AG04450 (cell line): Measurements from ENCODE around the gene KIF6. TPM values are rescaled to one million over a fixed set of nuclear protein-coding genes. Genes with fewer than 3 reads are reported as not detected.

ENCODE experiments used
- CTCF ChIA-PET: fragments of 300-600, 350-600 bp; formaldehyde crosslinking; extraction: SDS; loops from one replicate; lab custom pipeline; 2022; ENCODE audit warnings: antibody characterized with exemption, inconsistent platforms; lab: Charles Lee
- POLR2A ChIA-PET: fragments of 350-600 bp; formaldehyde crosslinking; extraction: SDS; loops from one replicate; lab custom pipeline; 2021; ENCODE audit warnings: antibody characterized with exemption, inconsistent platforms; lab: Yijun Ruan, JAX
- DNase-seq: peaks from one replicate; pipeline ENCODE4 v3.0.0-alpha.2; 2011; ENCODE audit warnings: low read depth, low spot score
- H3K27ac ChIP-seq: one replicate; pipeline ENCODE4 v1.5.1; 2012; ENCODE audit warnings: low read depth, low read length, control low read depth
- H3K27me3 ChIP-seq: one replicate; pipeline ENCODE4 v1.6.0; 2012; ENCODE audit warnings: low read length; ENCODE audit not compliant: control insufficient read depth, insufficient read depth
- H3K4me3 ChIP-seq: 2 replicates; pipeline ENCODE4 v1.5.1; 2011; ENCODE audit warnings: mild to moderate bottlenecking, low read depth, low read length, control low read depth
- H3K9me3 ChIP-seq: 2 replicates; pipeline ENCODE4 v1.5.1; 2012; ENCODE audit warnings: low read length; ENCODE audit not compliant: control insufficient read depth, insufficient read depth
- polyA plus RNA-seq: library from polyadenylated mRNA; depleted of rRNA; stranded (reverse); fragments of >200 nt; gene quantifications from 2 replicates; pipeline ENCODE4 v1.2.3, GENCODE V29; 2011
- TF ChIP-seq, protein P1 (sequence below): IDR thresholded peaks from 2 replicates; pipeline ENCODE4 v1.5.1; 2011; ENCODE audit warnings: low read depth, low read length, control low read depth, inconsistent platforms

KIF6 gene
- polyA plus RNA-seq, 1 experiment = 0.02 TPM

GRCh38 chr6:39625209-39625608 is 100.0 kb downstream of the KIF6 start:
- Histone ChIP-seq H3K9me3 (no peaks in the 10 kb centered on the region), H3K27me3 (no peaks in the 10 kb centered on the region), H3K4me3 (no peak overlapping the region), H3K27ac (no peak overlapping the region)
- DNase-seq = no peak
- TF ChIP-seq, protein P1, sequence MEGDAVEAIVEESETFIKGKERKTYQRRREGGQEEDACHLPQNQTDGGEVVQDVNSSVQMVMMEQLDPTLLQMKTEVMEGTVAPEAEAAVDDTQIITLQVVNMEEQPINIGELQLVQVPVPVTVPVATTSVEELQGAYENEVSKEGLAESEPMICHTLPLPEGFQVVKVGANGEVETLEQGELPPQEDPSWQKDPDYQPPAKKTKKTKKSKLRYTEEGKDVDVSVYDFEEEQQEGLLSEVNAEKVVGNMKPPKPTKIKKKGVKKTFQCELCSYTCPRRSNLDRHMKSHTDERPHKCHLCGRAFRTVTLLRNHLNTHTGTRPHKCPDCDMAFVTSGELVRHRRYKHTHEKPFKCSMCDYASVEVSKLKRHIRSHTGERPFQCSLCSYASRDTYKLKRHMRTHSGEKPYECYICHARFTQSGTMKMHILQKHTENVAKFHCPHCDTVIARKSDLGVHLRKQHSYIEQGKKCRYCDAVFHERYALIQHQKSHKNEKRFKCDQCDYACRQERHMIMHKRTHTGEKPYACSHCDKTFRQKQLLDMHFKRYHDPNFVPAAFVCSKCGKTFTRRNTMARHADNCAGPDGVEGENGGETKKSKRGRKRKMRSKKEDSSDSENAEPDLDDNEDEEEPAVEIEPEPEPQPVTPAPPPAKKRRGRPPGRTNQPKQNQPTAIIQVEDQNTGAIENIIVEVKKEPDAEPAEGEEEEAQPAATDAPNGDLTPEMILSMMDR = no peak
- ChIA-PET POLR2A (no interaction called here), CTCF (no interaction called here)

DNA sequence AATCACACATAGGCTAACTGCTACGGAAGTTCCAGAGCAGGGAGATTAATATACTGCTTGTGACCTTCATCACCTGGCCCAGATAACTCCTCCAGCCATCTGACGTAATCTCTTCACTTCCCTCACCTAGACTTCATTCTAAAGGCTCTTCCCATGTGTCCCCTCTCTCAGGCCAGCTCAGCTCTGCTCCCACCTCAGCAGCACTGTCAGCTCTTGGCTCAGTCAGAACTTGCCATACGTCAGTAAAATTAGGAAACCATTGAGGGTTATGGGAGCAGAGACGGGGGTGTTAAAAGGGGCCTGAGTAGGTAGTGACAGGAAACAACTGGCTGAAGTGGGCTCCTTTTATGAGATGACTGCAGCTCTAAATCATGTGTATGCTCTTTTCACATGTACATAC is 101.5 kb downstream of the KIF6 start:
- Histone ChIP-seq H3K27ac (no peak overlapping the region), H3K27me3 (no peaks in the 10 kb centered on the region), H3K9me3 (no peaks in the 10 kb centered on the region), H3K4me3 (no peak overlapping the region)
- TF ChIP-seq, protein P1 = no peak
- DNase-seq = no peak
- CTCF ChIA-PET = no interaction called here
- POLR2A ChIA-PET = no interaction called here

GRCh38 chr6:39617520-39617919 is 107.7 kb downstream of the KIF6 start:
- H3K27ac ChIP-seq = no peak overlapping the region
- no peaks in the 10 kb centered on the region for H3K27me3 ChIP-seq
- TF ChIP-seq, protein P1 = no peak
- no peaks in the 10 kb centered on the region for H3K9me3 ChIP-seq
- H3K4me3 ChIP-seq = no peak overlapping the region
- CTCF ChIA-PET = no interaction called here
- DNase-seq = no peak
- POLR2A ChIA-PET = no interaction called here

GRCh38 chr6:39617026-39617425 is 108.2 kb downstream of the KIF6 start:
- TF ChIP-seq, protein P1 = no peak
- no peak overlapping the region for H3K4me3 ChIP-seq
- no peak overlapping the region for H3K27ac ChIP-seq
- no peak for DNase-seq
- H3K27me3 ChIP-seq = no peaks in the 10 kb centered on the region
- H3K9me3 ChIP-seq = no peaks in the 10 kb centered on the region
- ChIA-PET CTCF (no interaction called here), POLR2A (interaction anchor here (0.7 kb wide), 1 partner anchor 271 kb away, joined by 3 read pairs; no protein-coding TSS in a partner anchor)

DNA sequence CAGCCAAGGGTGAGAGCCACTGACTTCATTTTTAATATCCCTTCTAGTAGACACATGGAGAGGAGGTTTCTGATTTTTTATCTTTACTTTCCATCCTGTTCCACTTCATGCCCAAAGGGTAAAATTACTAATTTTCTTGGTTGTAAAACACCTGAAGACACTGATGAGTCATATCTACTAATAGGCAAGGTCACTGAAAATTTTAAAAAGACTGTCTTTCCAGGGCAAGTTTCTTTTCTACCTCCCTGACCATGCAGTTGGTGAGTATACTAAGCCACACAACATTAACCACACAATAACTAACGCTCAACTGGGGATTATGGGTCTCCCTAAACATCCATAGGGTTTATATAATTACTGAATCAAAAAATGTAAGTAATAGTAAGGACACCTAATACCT is 109.6 kb downstream of the KIF6 start:
- ChIA-PET CTCF (no interaction called here), POLR2A (no interaction called here)
- H3K27me3 ChIP-seq = no peaks in the 10 kb centered on the region
- TF ChIP-seq, protein P1 = no peak
- H3K4me3 ChIP-seq = no peak overlapping the region
- DNase-seq = no peak
- H3K27ac ChIP-seq = no peak overlapping the region
- H3K9me3 ChIP-seq = no peaks in the 10 kb centered on the region
